Effector memory CD8-positive, alpha-beta T cell (primary cell): ENCODE measurements around the gene NIF3L1.
A peak's percentile ranks its signal among the peaks of the same experiment; 100 is the strongest.

Experiments used
- ATAC-seq: fragments of 150-1000 bp; cut with Tn5 transposase; replicated peaks from 2 replicates; pipeline ENCODE4 v1.10.0; 2021; ENCODE audit warnings: mild to moderate bottlenecking, moderate library complexity
- DNase-seq, 3 experiments: peaks; one replicate each; pipeline ENCODE4 v3.0.0; 2021
- H3K27ac Mint-ChIP-seq, 2 donors: one replicate each; pipeline ENCODE4 v1.8.0; 2022; ENCODE audit warnings: mild to moderate bottlenecking in 2 of 2, mixed read lengths in 2 of 2, moderate library complexity in 2 of 2
- H3K27me3 Mint-ChIP-seq, 2 donors: one replicate each; pipeline ENCODE4 v1.8.0; 2022; ENCODE audit warnings: mixed read lengths in 2 of 2
- H3K36me3 Mint-ChIP-seq: one replicate; pipeline ENCODE4 v1.8.0; 2022; ENCODE audit warnings: mild to moderate bottlenecking, moderate library complexity, mixed read lengths; ENCODE audit not compliant: insufficient read depth
- H3K4me1 Mint-ChIP-seq, 2 donors: one replicate each; pipeline ENCODE4 v1.8.0; 2022; ENCODE audit warnings: low read depth in 2 of 2, mixed read lengths in 2 of 2
- H3K4me3 Mint-ChIP-seq, 2 donors: one replicate each; pipeline ENCODE4 v1.8.0; 2022; ENCODE audit warnings: mild to moderate bottlenecking in 2 of 2, mixed read lengths in 2 of 2, moderate library complexity in 2 of 2
- H3K9me3 Mint-ChIP-seq, 2 donors: one replicate each; pipeline ENCODE4 v1.8.0; 2022; ENCODE audit warnings: mixed read lengths in 2 of 2
- total RNA-seq, 9 experiments: gene quantifications; one replicate each; lab custom pipeline; 2026; lab: John Stamatoyannopoulos, UW

Gene NIF3L1
- 9.6 to 33.3 (median 23.1) reads per million in 9 experiments for total RNA-seq

GRCh38 chr2:200888704-200889625 lies at the start of gene NIF3L1, which contains the start of gene PPIL3:
Gene NIF3L1, plus strand, starts transcription at chr2:200889371. Its CDS starts 2,573 bp downstream, at chr2:200891944.
Gene PPIL3, minus strand, starts transcription at chr2:200889077. Its CDS starts 1,462 bp downstream, at chr2:200887615.
- ATAC-seq (peak; percentile 78), DNase-seq (peak; percentile 95)
- Mint-ChIP-seq H3K27ac (peak within 1 kb of the TSS; percentile 99 to 100), H3K27me3 (no peaks in the 10 kb centered on the region), H3K36me3 (peaks cover 64% of the 10 kb centered on the region), H3K4me1 (peaks cover 27 to 32% of the 10 kb centered on the region in 2 donors), H3K4me3 (peak within 1 kb of the TSS; percentile 91 to 98), H3K9me3 (no peaks in the 10 kb centered on the region)

- DNase-seq (no peak), ATAC-seq (no peak)
- Mint-ChIP-seq H3K9me3 (no peaks in the 10 kb centered on the region), H3K27me3 (no peaks in the 10 kb centered on the region), H3K27ac (no peak overlapping the region), H3K36me3 (peaks cover 4% of the 10 kb centered on the region), H3K4me3 (no peak overlapping the region), H3K4me1 (no peaks in the 10 kb centered on the region)
Measured at GRCh38 chr2:200839513-200839912, 49.7 kb upstream of the NIF3L1 start.

GRCh38 chr2:200843993-200844948 lies 44.9 kb upstream of the NIF3L1 start:
- no peak for ATAC-seq
- no peak overlapping the region for H3K27ac Mint-ChIP-seq
- DNase-seq: no peak
- no peaks in the 10 kb centered on the region for H3K4me1 Mint-ChIP-seq
- no peaks in the 10 kb centered on the region for H3K27me3 Mint-ChIP-seq
- no peaks in the 10 kb centered on the region for H3K9me3 Mint-ChIP-seq
- H3K36me3 Mint-ChIP-seq: peaks cover 15% of the 10 kb centered on the region
- H3K4me3 Mint-ChIP-seq: no peak overlapping the region

GRCh38 chr2:200845194-200845593 lies 44.0 kb upstream of the NIF3L1 start:
- Mint-ChIP-seq H3K9me3 (no peaks in the 10 kb centered on the region), H3K4me1 (no peaks in the 10 kb centered on the region), H3K36me3 (peaks cover 24% of the 10 kb centered on the region), H3K4me3 (no peak overlapping the region), H3K27me3 (no peaks in the 10 kb centered on the region), H3K27ac (no peak overlapping the region)
- ATAC-seq (no peak), DNase-seq (no peak)

GRCh38 chr2:200845669-200846325 lies 43.4 kb upstream of the NIF3L1 start:
- Mint-ChIP-seq H3K4me3 (no peak overlapping the region), H3K4me1 (no peaks in the 10 kb centered on the region), H3K9me3 (no peaks in the 10 kb centered on the region), H3K27me3 (no peaks in the 10 kb centered on the region), H3K27ac (no peak overlapping the region), H3K36me3 (peaks cover 30% of the 10 kb centered on the region)
- no peak for ATAC-seq
- no peak for DNase-seq

- H3K27me3 Mint-ChIP-seq: no peaks in the 10 kb centered on the region
- DNase-seq (no peak), ATAC-seq (no peak)
- H3K36me3 Mint-ChIP-seq: peaks cover 41% of the 10 kb centered on the region
- H3K4me1 Mint-ChIP-seq: peaks cover 4% of the 10 kb centered on the region in 2 donors
- H3K4me3 Mint-ChIP-seq: no peak overlapping the region
- H3K9me3 Mint-ChIP-seq: no peaks in the 10 kb centered on the region
- no peak overlapping the region for H3K27ac Mint-ChIP-seq
Measured at GRCh38 chr2:200847269-200847668, 41.9 kb upstream of the NIF3L1 start.

- DNase-seq (no peak), ATAC-seq (no peak)
- H3K27me3 Mint-ChIP-seq: no peaks in the 10 kb centered on the region
- H3K36me3 Mint-ChIP-seq: peaks cover 47% of the 10 kb centered on the region
- peaks cover 4 to 10% of the 10 kb centered on the region in 2 donors for H3K4me1 Mint-ChIP-seq
- no peak overlapping the region for H3K27ac Mint-ChIP-seq
- H3K4me3 Mint-ChIP-seq: no peak overlapping the region
- H3K9me3 Mint-ChIP-seq: no peaks in the 10 kb centered on the region
Measured at GRCh38 chr2:200847939-200848338, 41.2 kb upstream of the NIF3L1 start.

- Mint-ChIP-seq H3K4me1 (peaks cover 4 to 14% of the 10 kb centered on the region in 2 donors), H3K9me3 (no peaks in the 10 kb centered on the region), H3K36me3 (peaks cover 70% of the 10 kb centered on the region), H3K4me3 (peak overlapping the region; percentile 20 to 27), H3K27me3 (no peaks in the 10 kb centered on the region), H3K27ac (peak overlapping the region; percentile 79 to 89)
- DNase-seq: no peak
- peak; percentile 11 for ATAC-seq
Measured at GRCh38 chr2:200850512-200851256, 38.5 kb upstream of the NIF3L1 start.

GRCh38 chr2:200851398-200852248 lies 37.5 kb upstream of the NIF3L1 start:
- ATAC-seq: peak; percentile 14
- peak overlapping the region in 1 of 2 donors; percentile 27 for H3K4me3 Mint-ChIP-seq

GRCh38 chr2:200852605-200853004 lies 36.6 kb upstream of the NIF3L1 start:
- H3K4me1 Mint-ChIP-seq: peaks cover 10 to 26% of the 10 kb centered on the region in 2 donors
- DNase-seq: no peak
- no peaks in the 10 kb centered on the region for H3K9me3 Mint-ChIP-seq
- H3K27me3 Mint-ChIP-seq: no peaks in the 10 kb centered on the region
- ATAC-seq: no peak
- H3K36me3 Mint-ChIP-seq: peaks cover 86% of the 10 kb centered on the region
- H3K27ac Mint-ChIP-seq: peak overlapping the region; percentile 79 to 89
- H3K4me3 Mint-ChIP-seq: peak overlapping the region; percentile 8 to 53

More at GRCh38 chr2:200851398-200852248, 37.5 kb upstream of the NIF3L1 start:
- Mint-ChIP-seq H3K4me1 (peaks cover 5 to 17% of the 10 kb centered on the region in 2 donors), H3K27me3 (no peaks in the 10 kb centered on the region), H3K36me3 (peaks cover 77% of the 10 kb centered on the region), H3K9me3 (no peaks in the 10 kb centered on the region), H3K27ac (peak overlapping the region; percentile 79 to 89)
- no peak for DNase-seq

- Mint-ChIP-seq H3K9me3 (no peaks in the 10 kb centered on the region), H3K4me3 (peak overlapping the region; percentile 22 to 37), H3K27ac (peak overlapping the region; percentile 83 to 90), H3K4me1 (peaks cover 35 to 56% of the 10 kb centered on the region in 2 donors), H3K27me3 (no peaks in the 10 kb centered on the region), H3K36me3 (peaks cover 100% of the 10 kb centered on the region)
- ATAC-seq: no peak
- DNase-seq: no peak
Measured at GRCh38 chr2:200856806-200857205, 32.4 kb upstream of the NIF3L1 start.
